SU-DHL-6 (cell line): Measurements from ENCODE around the gene RUFY4.

Source experiments
- H2AFZ ChIP-seq: fragments of 200-600 bp; sonication (generic); 2 replicates; pipeline ENCODE4 v1.6.1; 2014; ENCODE audit warnings: low read depth, mild to moderate bottlenecking, moderate library complexity, mixed read lengths, antibody characterized with exemption, low read length; ENCODE audit not compliant: severe bottlenecking
- H3F3A ChIP-seq: fragments of 200-600 bp; shearing (Covaris generic); 2 replicates; pipeline ENCODE4 v1.6.0; 2016; ENCODE audit warnings: antibody characterized with exemption, mild to moderate bottlenecking; ENCODE audit not compliant: insufficient read depth
- H3K27ac ChIP-seq: fragments of 200-600 bp; sonication (generic); 2 replicates; pipeline ENCODE4 v1.5.1; 2016; ENCODE audit warnings: low read depth, mild to moderate bottlenecking, low read length, moderate library complexity, mixed read lengths
- H3K27me3 ChIP-seq: fragments of 200-600 bp; sonication (generic), shearing (Covaris generic); 2 replicates; pipeline ENCODE4 v1.6.0; 2014; ENCODE audit warnings: mild to moderate bottlenecking, low read length
- H3K36me3 ChIP-seq: fragments of 200-600 bp; sonication (generic); 2 replicates; pipeline ENCODE4 v1.6.1; 2014; ENCODE audit warnings: mild to moderate bottlenecking, low read length, mixed read lengths
- H3K4me2 ChIP-seq: fragments of 300-600, 200-600 bp; shearing (Covaris generic), sonication (generic); 2 replicates; pipeline ENCODE4 v1.6.0; 2014; ENCODE audit warnings: low read length, low read depth, mild to moderate bottlenecking; ENCODE audit not compliant: poor library complexity, severe bottlenecking
- H3K4me3 ChIP-seq: fragments of 200-600 bp; sonication (generic); 2 replicates; pipeline ENCODE4 v1.5.1; 2014; ENCODE audit warnings: antibody characterized with exemption, low read length, mild to moderate bottlenecking, mixed read lengths; ENCODE audit not compliant: insufficient read depth, poor library complexity, severe bottlenecking
- H3K79me2 ChIP-seq: fragments of 200-600 bp; sonication (generic); 2 replicates; pipeline ENCODE4 v1.6.1; 2014; ENCODE audit warnings: mild to moderate bottlenecking, low read length, moderate library complexity; ENCODE audit not compliant: insufficient read depth
- H3K9ac ChIP-seq: fragments of 200-600 bp; sonication (generic); 2 replicates; pipeline ENCODE4 v1.7.0; 2014; ENCODE audit warnings: mild to moderate bottlenecking, low read length
- H3K9me2 ChIP-seq: fragments of 200-600 bp; sonication (generic); replicated peaks from 2 replicates; pipeline ENCODE4 v1.6.1; 2014; ENCODE audit warnings: low read length; ENCODE audit not compliant: insufficient read depth
- H3K9me3 ChIP-seq: fragments of 200-600 bp; sonication (generic); 2 replicates; pipeline ENCODE4 v1.6.1; 2014; ENCODE audit warnings: low read length, mixed read lengths; ENCODE audit not compliant: insufficient read depth
- H4K20me1 ChIP-seq: fragments of 200-600 bp; sonication (generic); 2 replicates; pipeline ENCODE4 v1.6.1; 2014; ENCODE audit warnings: low read depth, mild to moderate bottlenecking, antibody characterized with exemption, low read length, moderate library complexity, mixed read lengths
- CTCF ChIP-seq: fragments of 200-600 bp; sonication (generic); IDR thresholded peaks from one replicate; pipeline ENCODE4 v1.5.1; 2017; ENCODE audit warnings: antibody characterized with exemption, mild to moderate bottlenecking, low read length, moderate library complexity; ENCODE audit not compliant: insufficient read depth, poor library complexity, severe bottlenecking
- EZH2phosphoT487 ChIP-seq: fragments of 200-600 bp; sonication (generic), shearing (Covaris generic); conservative IDR thresholded peaks from 2 replicates; pipeline ENCODE4 v1.6.1; 2018; ENCODE audit warnings: mild to moderate bottlenecking, antibody characterized with exemption, low read length, moderate library complexity, mixed read lengths

RUFY4 gene

GRCh38 chr2:218127929-218128455, 58.9 kb downstream of the RUFY4 start:
- no peaks in the 10 kb centered on the region for H3K9me2 ChIP-seq
- H3K36me3 ChIP-seq, result no peaks in the 10 kb centered on the region
- 0 out of 2 replicates have a peak, but pooled peaks cover 2% of the 10 kb centered on the region for H3K27me3 ChIP-seq
- H3K4me3 ChIP-seq, result no peak overlapping the region
- no peaks in the 10 kb centered on the region for H3K79me2 ChIP-seq
- H3F3A ChIP-seq, result no peaks in the 10 kb centered on the region
- no peak overlapping the region for H3K4me2 ChIP-seq
- no peaks in the 10 kb centered on the region for H3K9me3 ChIP-seq
- no peaks in the 10 kb centered on the region for H4K20me1 ChIP-seq
- H3K27ac ChIP-seq, result no peak overlapping the region
- no peak overlapping the region for H3K9ac ChIP-seq
- H2AFZ ChIP-seq, result no peak overlapping the region
- TF ChIP-seq EZH2phosphoT487, result no peak
- TF ChIP-seq CTCF, result no peak

GRCh38 chr2:218128781-218129457, 59.9 kb downstream of the RUFY4 start:
- Histone ChIP-seq H3K27me3 (0 out of 2 replicates have a peak, but pooled peaks cover 2% of the 10 kb centered on the region), H3K9me2 (no peaks in the 10 kb centered on the region), H4K20me1 (no peaks in the 10 kb centered on the region), H3K9ac (no peak overlapping the region), H3K27ac (no peak overlapping the region), H3K9me3 (no peaks in the 10 kb centered on the region), H2AFZ (no peak overlapping the region), H3K4me2 (no peak overlapping the region), H3K36me3 (no peaks in the 10 kb centered on the region), H3K4me3 (no peak overlapping the region), H3F3A (no peaks in the 10 kb centered on the region), H3K79me2 (no peaks in the 10 kb centered on the region)
- no peak for TF ChIP-seq CTCF
- no peak for TF ChIP-seq EZH2phosphoT487

GRCh38 chr2:218129458-218130135, 60.5 kb downstream of the RUFY4 start:
- H3K79me2 ChIP-seq, result no peaks in the 10 kb centered on the region
- H2AFZ ChIP-seq, result no peak overlapping the region
- H3K36me3 ChIP-seq, result no peaks in the 10 kb centered on the region
- no peak overlapping the region for H3K4me3 ChIP-seq
- no peak overlapping the region for H3K4me2 ChIP-seq
- 0 out of 2 replicates have a peak, but pooled peaks cover 2% of the 10 kb centered on the region for H3K27me3 ChIP-seq
- H3K9ac ChIP-seq, result no peak overlapping the region
- no peaks in the 10 kb centered on the region for H3F3A ChIP-seq
- H3K9me3 ChIP-seq, result no peaks in the 10 kb centered on the region
- no peaks in the 10 kb centered on the region for H3K9me2 ChIP-seq
- H4K20me1 ChIP-seq, result no peaks in the 10 kb centered on the region
- no peak overlapping the region for H3K27ac ChIP-seq
- TF ChIP-seq CTCF (no peak), EZH2phosphoT487 (no peak)
